Keratinocyte (primary cell): ENCODE results near the gene PPM1A. TPM values are rescaled to one million over a fixed set of nuclear protein-coding genes. Genes with fewer than 3 reads are reported as not detected.

Experiments
- DNase-seq: peaks from one replicate; pipeline ENCODE4 v3.0.0-alpha.2; 2011; ENCODE audit warnings: low read depth, missing footprints, low spot score
- FAIRE-seq: peaks from 2 replicates; lab custom pipeline; 2011; peaks lifted over from hg19 to GRCh38; lab: Jason Lieb, UNC
- H2AFZ ChIP-seq: 2 replicates; pipeline ENCODE4 v1.6.0; 2012; ENCODE audit warnings: low read length, control low read depth, inconsistent platforms; ENCODE audit not compliant: control insufficient read depth
- H3K27ac ChIP-seq: 2 replicates; pipeline ENCODE4 v1.5.1; 2011; ENCODE audit warnings: low read length; ENCODE audit not compliant: control insufficient read depth, insufficient read depth
- H3K27me3 ChIP-seq: 3 replicates; pipeline ENCODE4 v1.6.0; 2011; ENCODE audit warnings: low read length; ENCODE audit not compliant: control insufficient read depth, insufficient read depth; ENCODE audit errors: extremely low read depth
- H3K36me3 ChIP-seq, 2 experiments: 2 replicates in 1 of 2; 3 replicates in 1 of 2; pipeline ENCODE4 v1.5.1; 2011; ENCODE audit warnings: low read length in 2 of 2, mild to moderate bottlenecking in 1 of 2; ENCODE audit not compliant: control insufficient read depth in 2 of 2, insufficient read depth in 2 of 2; ENCODE audit errors: extremely low read depth in 1 of 2
- H3K4me1 ChIP-seq: 3 replicates; pipeline ENCODE4 v1.5.1; 2011; ENCODE audit warnings: low read length; ENCODE audit not compliant: control insufficient read depth, insufficient read depth; ENCODE audit errors: extremely low read depth
- H3K4me2 ChIP-seq: 3 replicates; pipeline ENCODE4 v1.6.0; 2011; ENCODE audit warnings: low read depth, low read length; ENCODE audit not compliant: control insufficient read depth, insufficient read depth; ENCODE audit errors: extremely low read depth
- H3K4me3 ChIP-seq, 3 experiments: fragments of 200-600 bp in 1 of 3; sonication (generic) in 1 of 3; 2 replicates in 2 of 3; 3 replicates in 1 of 3; pipeline ENCODE4 v1.5.1; 2011 to 2016; ENCODE audit warnings: low read length in 3 of 3, mild to moderate bottlenecking in 3 of 3, control low read depth in 2 of 3, inconsistent platforms in 1 of 3, low read depth in 1 of 3, mixed read lengths in 1 of 3, mixed run types in 1 of 3, moderate library complexity in 1 of 3; ENCODE audit not compliant: control insufficient read depth in 2 of 3, insufficient read depth in 2 of 3; ENCODE audit errors: extremely low read depth in 1 of 3
- H3K79me2 ChIP-seq: 2 replicates; pipeline ENCODE4 v1.6.0; 2012; ENCODE audit warnings: low read length; ENCODE audit not compliant: control insufficient read depth, insufficient read depth
- H3K9ac ChIP-seq: 3 replicates; pipeline ENCODE4 v1.6.0; 2011; ENCODE audit warnings: low read length; ENCODE audit not compliant: control insufficient read depth, insufficient read depth; ENCODE audit errors: extremely low read depth
- H3K9me1 ChIP-seq: 3 replicates; pipeline ENCODE4 v1.6.0; 2011; ENCODE audit warnings: low read length; ENCODE audit not compliant: control insufficient read depth, insufficient read depth; ENCODE audit errors: extremely low read depth
- H3K9me3 ChIP-seq: 2 replicates; pipeline ENCODE4 v1.5.1; 2012; ENCODE audit warnings: low read depth, low read length; ENCODE audit not compliant: control insufficient read depth
- H4K20me1 ChIP-seq: 3 replicates; pipeline ENCODE4 v1.6.0; 2011; ENCODE audit warnings: low read length; ENCODE audit not compliant: control insufficient read depth, insufficient read depth; ENCODE audit errors: extremely low read depth
- CTCF ChIP-seq, 3 experiments: IDR thresholded peaks in 1 of 3; conservative IDR thresholded peaks in 1 of 3; optimal IDR thresholded peaks in 1 of 3; 2 replicates in 2 of 3; 3 replicates in 1 of 3; pipeline versions ENCODE3 to v1.5.1; 2011; ENCODE audit warnings: low read length in 3 of 3, mild to moderate bottlenecking in 3 of 3, moderate library complexity in 2 of 3, control low read depth in 1 of 3, inconsistent platforms in 1 of 3; ENCODE audit not compliant: insufficient read depth in 2 of 3; ENCODE audit errors: extremely low read depth in 1 of 3
- EZH2 ChIP-seq: IDR thresholded peaks from one replicate; pipeline ENCODE4 v1.6.1; 2012; ENCODE audit warnings: inconsistent platforms, mild to moderate bottlenecking, low read length, moderate library complexity
- dilution Hi-C: fragments of 300-500 bp; cut with MboI; formaldehyde crosslinking; loops from one replicate; pipeline ENCODE4 v1.7.0; 2020; ENCODE audit warnings: low sequenced_read_pairs; ENCODE audit not compliant: extremely low pct_ligation_motif_present
- polyA plus RNA-seq, 5 experiments: library from polyadenylated mRNA; depleted of rRNA in 3 of 5; stranded (reverse) in 3 of 5; stranded (forward) in 1 of 5; unstranded in 1 of 5; fragments of >200 nt; gene quantifications; 1 replicate in 1 of 5; 2 replicates in 3 of 5; 3 replicates in 1 of 5; pipeline versions ENCODE4 v1.2.1 to v1.2.3, GENCODE V29; 2011 to 2012; ENCODE audit warnings: missing spikeins in 2 of 5, low read depth in 1 of 5, low replicate concordance in 1 of 5

Gene PPM1A
- polyA plus RNA-seq, 1 donor (not counting 4 experiments of a cell fraction or from before 2014, with no cell fraction given) = 44.5 TPM

- no peak overlapping the region for H2AFZ ChIP-seq
- peaks cover 4% of the 10 kb centered on the region for H4K20me1 ChIP-seq
- H3K9ac ChIP-seq = no peak overlapping the region
- H3K4me1 ChIP-seq = no peaks in the 10 kb centered on the region
- H3K36me3 ChIP-seq = no peaks in the 10 kb centered on the region
- H3K9me1 ChIP-seq = no peaks in the 10 kb centered on the region
- peaks cover 64% of the 10 kb centered on the region for H3K79me2 ChIP-seq
- TF ChIP-seq CTCF (optimal IDR thresholded peaks at IDR 0.05 in 1 of 3, IDR thresholded peaks at IDR 0.05 in 1 of 3, conservative IDR thresholded peaks at IDR 0.05 in 1 of 3; ENCODE audit: extremely low read depth in 1 of 3, insufficient read depth in 2 of 3, low read length in 3 of 3) = no peak
- TF ChIP-seq EZH2 = no peak
- no peaks in the 10 kb centered on the region for H3K27me3 ChIP-seq
- dilution Hi-C loops = no loop called here
- H3K4me2 ChIP-seq = no peak overlapping the region
- no peak for DNase-seq
- no peak overlapping the region for H3K4me3 ChIP-seq
- FAIRE-seq = no peak
- H3K9me3 ChIP-seq = no peaks in the 10 kb centered on the region
- H3K27ac ChIP-seq = no peak overlapping the region
Observed at GRCh38 chr14:60272177-60272576, 23.2 kb downstream of the PPM1A start.

GRCh38 chr14:60273956-60274355, 24.9 kb downstream of the PPM1A start:
- Histone ChIP-seq H3K4me1 (no peaks in the 10 kb centered on the region), H3K9me1 (no peaks in the 10 kb centered on the region), H3K9ac (no peak overlapping the region), H3K36me3 (no peaks in the 10 kb centered on the region), H3K27ac (no peak overlapping the region), H4K20me1 (peaks cover 2% of the 10 kb centered on the region), H3K4me2 (no peak overlapping the region), H3K4me3 (no peak overlapping the region), H3K9me3 (no peaks in the 10 kb centered on the region), H2AFZ (no peak overlapping the region), H3K27me3 (no peaks in the 10 kb centered on the region), H3K79me2 (peaks cover 63% of the 10 kb centered on the region)
- dilution Hi-C loops = no loop called here
- TF ChIP-seq CTCF (optimal IDR thresholded peaks at IDR 0.05 in 1 of 3, IDR thresholded peaks at IDR 0.05 in 1 of 3, conservative IDR thresholded peaks at IDR 0.05 in 1 of 3; ENCODE audit: extremely low read depth in 1 of 3, insufficient read depth in 2 of 3, low read length in 3 of 3) = no peak
- no peak for TF ChIP-seq EZH2
- no peak for FAIRE-seq
- DNase-seq = no peak
